OCI-LY1 (cell line): Measurements from ENCODE around the gene MFNG.

Experiments
- H2AFZ ChIP-seq: fragments of 200-600 bp; sonication (generic), shearing (Covaris generic); 2 replicates; pipeline ENCODE4 v1.6.0; 2014; ENCODE audit warnings: antibody characterized with exemption, mild to moderate bottlenecking, low read length
- H3F3A ChIP-seq: fragments of 200-600 bp; sonication (generic), shearing (Covaris generic); 2 replicates; pipeline ENCODE4 v1.6.0; 2014; ENCODE audit warnings: mild to moderate bottlenecking, antibody characterized with exemption, low read length, moderate library complexity; ENCODE audit not compliant: insufficient read depth
- H3K27ac ChIP-seq: fragments of 200-600 bp; sonication (generic); 2 replicates; pipeline ENCODE4 v1.5.1; 2014; ENCODE audit warnings: low read length, mixed run types, mild to moderate bottlenecking, low read depth; ENCODE audit not compliant: poor library complexity, severe bottlenecking
- H3K27me3 ChIP-seq: fragments of 200-600 bp; sonication (generic); 2 replicates; pipeline ENCODE4 v1.6.0; 2014; ENCODE audit warnings: antibody characterized with exemption, mild to moderate bottlenecking, low read length, moderate library complexity; ENCODE audit not compliant: insufficient read depth
- H3K36me3 ChIP-seq: fragments of 200-600 bp; sonication (generic); 2 replicates; pipeline ENCODE4 v1.6.1; 2014; ENCODE audit warnings: mild to moderate bottlenecking, antibody characterized with exemption, low read length, moderate library complexity, mixed read lengths; ENCODE audit not compliant: insufficient read depth
- H3K4me1 ChIP-seq: fragments of 200-600 bp; sonication (generic); 2 replicates; pipeline ENCODE4 v1.5.1; 2014; ENCODE audit warnings: mild to moderate bottlenecking, low read length, moderate library complexity; ENCODE audit not compliant: insufficient read depth, severe bottlenecking
- H3K4me2 ChIP-seq: fragments of 200-600 bp; sonication (generic), shearing (Covaris generic); 2 replicates; pipeline ENCODE4 v1.6.1; 2014; ENCODE audit warnings: low read length
- H3K4me3 ChIP-seq: fragments of 200-600 bp; sonication (generic); 2 replicates; pipeline ENCODE4 v1.5.1; 2014; ENCODE audit warnings: low read length, low read depth, mild to moderate bottlenecking, mixed read lengths; ENCODE audit not compliant: poor library complexity, severe bottlenecking
- H3K79me2 ChIP-seq: fragments of 200-600 bp; shearing (Covaris generic); 2 replicates; pipeline ENCODE4 v1.6.1; 2016; ENCODE audit warnings: mixed run types, low read length, mixed read lengths; ENCODE audit not compliant: insufficient read depth
- H3K9ac ChIP-seq: fragments of 200-600 bp; sonication (generic), shearing (Covaris generic); 2 replicates; pipeline ENCODE4 v1.6.1; 2014; ENCODE audit warnings: mild to moderate bottlenecking, low read length, mixed read lengths
- H3K9me2 ChIP-seq: fragments of 200-600 bp; sonication (generic), shearing (Covaris generic); 2 replicates; pipeline ENCODE4 v1.6.1; 2014; ENCODE audit warnings: low read depth, mild to moderate bottlenecking, low read length, mixed read lengths
- H3K9me3 ChIP-seq: fragments of 200-600 bp; shearing (Covaris generic); 2 replicates; pipeline ENCODE4 v1.6.1; 2014; ENCODE audit warnings: low read length, mixed read lengths
- H4K20me1 ChIP-seq: fragments of 200-600 bp; sonication (generic), shearing (Covaris generic); 2 replicates; pipeline ENCODE4 v1.6.0; 2016; ENCODE audit warnings: mild to moderate bottlenecking, low read length; ENCODE audit not compliant: insufficient read depth
- EZH2 ChIP-seq: fragments of 200-600 bp; sonication (generic), shearing (Covaris generic); IDR thresholded peaks from 2 replicates; pipeline ENCODE4 v1.8.0; 2017; ENCODE audit warnings: borderline replicate concordance, mixed run types, mild to moderate bottlenecking, antibody characterized with exemption, low read length, moderate library complexity, mixed read lengths
- TF ChIP-seq, protein P1 (sequence below): fragments of 200-600 bp; sonication (generic), shearing (Covaris generic); IDR thresholded peaks from 2 replicates; pipeline ENCODE4 v1.5.1; 2017; ENCODE audit warnings: mild to moderate bottlenecking, antibody characterized with exemption, low read length, moderate library complexity, mixed read lengths

The MFNG gene

DNA sequence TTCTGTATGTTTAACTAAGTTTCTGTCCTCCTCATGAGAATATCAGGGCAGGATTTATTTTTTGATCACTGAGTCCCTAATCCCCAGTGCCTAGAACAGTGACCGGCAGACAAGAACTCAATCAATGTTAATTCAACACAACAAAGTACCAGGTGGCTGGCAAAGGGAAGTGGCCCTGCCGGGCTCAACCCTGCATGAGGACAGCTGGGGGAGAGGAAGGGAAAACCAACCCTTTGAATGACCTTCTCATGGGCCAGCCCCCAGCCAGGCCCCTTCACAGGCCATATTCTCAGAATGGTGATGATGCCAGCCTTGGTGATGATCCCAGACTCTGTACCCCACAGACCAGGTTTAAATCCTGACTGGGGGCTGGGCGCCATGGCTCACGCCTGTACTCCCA lies 1.4 kb upstream of the MFNG start:
- H3K4me1 ChIP-seq = peaks cover 50% of the 10 kb centered on the region
- H3K9me3 ChIP-seq = no peaks in the 10 kb centered on the region
- no peaks in the 10 kb centered on the region for H3K27me3 ChIP-seq
- no peak overlapping the region for H3K4me2 ChIP-seq
- H4K20me1 ChIP-seq = no peaks in the 10 kb centered on the region
- H3K9ac ChIP-seq = no peak overlapping the region
- no peak for TF ChIP-seq EZH2
- TF ChIP-seq, protein P1, sequence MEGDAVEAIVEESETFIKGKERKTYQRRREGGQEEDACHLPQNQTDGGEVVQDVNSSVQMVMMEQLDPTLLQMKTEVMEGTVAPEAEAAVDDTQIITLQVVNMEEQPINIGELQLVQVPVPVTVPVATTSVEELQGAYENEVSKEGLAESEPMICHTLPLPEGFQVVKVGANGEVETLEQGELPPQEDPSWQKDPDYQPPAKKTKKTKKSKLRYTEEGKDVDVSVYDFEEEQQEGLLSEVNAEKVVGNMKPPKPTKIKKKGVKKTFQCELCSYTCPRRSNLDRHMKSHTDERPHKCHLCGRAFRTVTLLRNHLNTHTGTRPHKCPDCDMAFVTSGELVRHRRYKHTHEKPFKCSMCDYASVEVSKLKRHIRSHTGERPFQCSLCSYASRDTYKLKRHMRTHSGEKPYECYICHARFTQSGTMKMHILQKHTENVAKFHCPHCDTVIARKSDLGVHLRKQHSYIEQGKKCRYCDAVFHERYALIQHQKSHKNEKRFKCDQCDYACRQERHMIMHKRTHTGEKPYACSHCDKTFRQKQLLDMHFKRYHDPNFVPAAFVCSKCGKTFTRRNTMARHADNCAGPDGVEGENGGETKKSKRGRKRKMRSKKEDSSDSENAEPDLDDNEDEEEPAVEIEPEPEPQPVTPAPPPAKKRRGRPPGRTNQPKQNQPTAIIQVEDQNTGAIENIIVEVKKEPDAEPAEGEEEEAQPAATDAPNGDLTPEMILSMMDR = no peak
- no peak overlapping the region for H3K4me3 ChIP-seq
- H3K36me3 ChIP-seq = peaks cover 2% of the 10 kb centered on the region; the same call in 1 of the 2 replicates
- H3K27ac ChIP-seq = peak overlapping the region; percentile 65
- H2AFZ ChIP-seq = no peak overlapping the region
- peaks cover 28% of the 10 kb centered on the region for H3K79me2 ChIP-seq
- H3F3A ChIP-seq = no peaks in the 10 kb centered on the region
- H3K9me2 ChIP-seq = no peaks in the 10 kb centered on the region

DNA sequence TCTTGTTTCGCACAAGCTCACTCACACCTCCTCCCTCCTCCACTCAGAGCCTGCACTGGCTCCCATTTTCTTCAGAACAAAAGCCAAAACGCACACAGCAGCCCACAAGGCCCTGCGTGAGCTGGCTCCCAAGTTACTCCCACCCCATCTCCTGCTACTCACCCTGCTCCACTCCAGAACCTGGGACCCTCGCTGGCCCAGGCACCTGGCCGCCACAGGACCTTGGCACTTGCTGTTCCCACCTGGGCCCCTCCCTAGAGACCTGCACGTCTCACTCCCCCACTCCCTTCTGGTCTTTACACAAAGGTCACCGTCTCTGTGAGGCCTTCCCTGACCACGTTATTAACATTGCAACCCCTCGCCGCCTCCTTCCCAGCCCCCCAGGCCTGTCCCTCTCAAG lies 945 bp upstream of the MFNG start:
- H3K27ac ChIP-seq = peak overlapping the region; percentile 65
- H3K36me3 ChIP-seq = peaks cover 4% of the 10 kb centered on the region; the same call in 1 of the 2 replicates
- H3K9ac ChIP-seq = no peak overlapping the region; the same call in 1 of the 2 replicates
- no peaks in the 10 kb centered on the region for H4K20me1 ChIP-seq
- peaks cover 50% of the 10 kb centered on the region for H3K4me1 ChIP-seq
- TF ChIP-seq EZH2 = no peak
- no peak overlapping the region for H3K4me3 ChIP-seq
- peaks cover 33% of the 10 kb centered on the region for H3K79me2 ChIP-seq
- H3K9me2 ChIP-seq = no peaks in the 10 kb centered on the region
- H3K4me2 ChIP-seq = no peak overlapping the region
- H2AFZ ChIP-seq = no peak overlapping the region
- no peaks in the 10 kb centered on the region for H3K27me3 ChIP-seq
- H3F3A ChIP-seq = no peaks in the 10 kb centered on the region
- H3K9me3 ChIP-seq = no peaks in the 10 kb centered on the region

DNA sequence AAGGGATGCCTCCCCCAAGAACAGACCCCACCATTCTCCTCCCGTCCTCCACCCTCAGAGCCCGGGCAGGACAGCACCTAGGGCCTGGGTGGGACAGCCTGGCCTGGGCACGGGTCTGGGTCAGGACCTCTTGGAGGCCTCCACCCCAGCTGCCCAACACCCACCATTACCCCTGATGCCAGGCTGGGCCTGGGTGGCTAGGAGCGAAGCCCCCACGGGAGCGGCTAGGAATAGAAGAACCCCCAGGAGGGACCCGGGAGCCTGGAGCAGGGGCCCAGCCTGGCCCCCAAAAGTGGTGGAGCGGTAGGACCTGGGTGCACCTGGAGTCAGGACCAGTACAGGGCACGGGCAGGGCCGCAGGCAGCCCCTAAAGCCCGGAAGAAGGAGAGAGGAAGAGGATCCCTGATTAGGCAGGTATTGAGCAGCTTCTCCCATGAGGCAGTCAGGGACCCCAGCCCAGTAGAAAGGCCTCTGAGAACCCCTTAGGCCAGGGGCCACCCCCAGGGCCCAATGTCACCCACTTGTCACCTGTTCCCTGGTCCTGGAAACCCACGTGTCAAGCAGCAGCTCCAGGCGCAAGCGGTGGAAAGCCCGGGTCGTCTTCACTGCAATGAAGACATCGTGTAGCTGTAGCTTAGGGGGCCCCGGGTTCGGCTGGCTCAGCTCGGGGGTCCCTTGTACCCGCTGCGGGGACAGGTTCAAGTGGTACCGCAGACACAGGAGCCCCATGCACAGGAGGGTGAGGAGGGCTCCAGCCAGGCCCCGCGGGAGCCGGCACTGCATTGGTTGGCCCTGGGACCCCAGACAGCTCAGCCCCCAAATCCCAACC lies 575 bp downstream of the MFNG start:
- Histone ChIP-seq H3K4me2 (peak overlapping the region; percentile 91), H3K79me2 (peaks cover 47% of the 10 kb centered on the region), H3K9ac (peak overlapping the region; percentile 97)

DNA sequence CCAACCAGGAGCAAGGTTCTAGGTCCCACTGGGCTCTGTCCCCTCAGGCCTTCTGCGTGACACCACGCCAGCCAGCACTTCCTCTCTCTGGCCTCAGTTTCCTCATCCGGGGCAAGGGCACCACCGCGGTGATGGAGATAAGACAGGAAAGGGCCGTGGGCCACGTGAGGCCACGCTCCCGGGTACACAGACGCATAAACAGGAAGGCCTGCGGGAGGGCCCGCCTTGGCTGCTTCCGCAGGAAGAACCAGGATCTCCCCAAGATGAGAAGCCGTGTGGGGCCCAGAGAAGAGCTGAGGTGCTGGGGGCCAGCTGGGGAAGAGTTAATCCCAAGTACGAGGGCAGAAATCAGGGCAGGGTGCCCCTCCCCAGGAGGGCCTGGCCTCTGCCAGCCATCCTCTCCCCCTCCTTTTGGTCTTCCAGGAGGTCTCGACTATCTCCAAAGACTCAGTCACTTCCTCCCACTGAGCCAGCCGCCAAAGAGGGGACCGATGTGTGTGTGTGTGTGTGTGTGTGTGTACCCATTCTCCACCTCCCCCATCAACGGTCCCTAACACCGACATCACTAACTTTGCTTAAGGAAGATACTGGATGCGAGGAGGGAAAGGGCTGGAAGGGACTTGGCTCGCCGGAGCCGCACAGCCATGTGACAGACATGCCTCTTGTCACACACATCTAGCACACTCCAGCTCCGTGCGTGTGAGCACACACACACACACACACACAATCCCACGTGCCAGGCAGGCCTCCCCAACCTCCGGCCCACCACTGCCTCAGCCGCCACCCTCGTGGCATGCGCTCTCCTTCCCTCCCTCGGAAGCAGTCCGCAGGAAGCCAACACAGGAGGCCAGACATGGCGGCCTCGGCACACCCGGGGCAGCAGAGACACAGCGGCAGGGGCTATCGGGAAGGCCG lies 1.4 kb downstream of the MFNG start:
- Histone ChIP-seq H2AFZ (no peak overlapping the region), H3F3A (no peaks in the 10 kb centered on the region), H3K79me2 (peaks cover 47% of the 10 kb centered on the region), H3K36me3 (peaks cover 27% of the 10 kb centered on the region; the same call in 1 of the 2 replicates), H3K27me3 (no peaks in the 10 kb centered on the region), H3K9ac (peak overlapping the region; percentile 97), H3K27ac (peak overlapping the region; percentile 95), H4K20me1 (no peaks in the 10 kb centered on the region), H3K4me1 (peaks cover 69% of the 10 kb centered on the region), H3K9me3 (no peaks in the 10 kb centered on the region), H3K9me2 (no peaks in the 10 kb centered on the region), H3K4me3 (peak overlapping the region; percentile 87), H3K4me2 (peak overlapping the region; percentile 91)
- TF ChIP-seq, protein P1 = no peak
- TF ChIP-seq EZH2 = no peak

More for the DNA sequence above, 575 bp downstream of the MFNG start:
- Histone ChIP-seq H3K27me3 (no peaks in the 10 kb centered on the region), H3K27ac (peak overlapping the region; percentile 95), H3K4me1 (peaks cover 60% of the 10 kb centered on the region), H3F3A (no peaks in the 10 kb centered on the region), H3K9me3 (no peaks in the 10 kb centered on the region), H3K9me2 (no peaks in the 10 kb centered on the region), H2AFZ (no peak overlapping the region), H4K20me1 (no peaks in the 10 kb centered on the region), H3K4me3 (peak overlapping the region; percentile 87), H3K36me3 (peaks cover 18% of the 10 kb centered on the region; the same call in 1 of the 2 replicates)
- no peak for TF ChIP-seq EZH2
